Endodermal cell (in vitro differentiated cells): ENCODE data around the gene SLAMF6. TPM values are rescaled to one million over a fixed set of nuclear protein-coding genes. Genes with fewer than 3 reads are reported as not detected.

Experiments used
- DNase-seq: peaks from one replicate; pipeline ENCODE4 v3.0.0-alpha.2; 2017
- H3K27ac ChIP-seq: 2 replicates; pipeline ENCODE4 v1.5.1; 2013; ENCODE audit warnings: mild to moderate bottlenecking, low read depth, low read length, moderate library complexity
- H3K27me3 ChIP-seq: 2 replicates; pipeline ENCODE4 v1.6.1; 2013; ENCODE audit warnings: mild to moderate bottlenecking, low read length, moderate library complexity; ENCODE audit not compliant: insufficient read depth, control insufficient read depth, poor library complexity, severe bottlenecking
- H3K36me3 ChIP-seq: 2 replicates; pipeline ENCODE4 v1.7.0; 2013; ENCODE audit warnings: mild to moderate bottlenecking, low read length, moderate library complexity; ENCODE audit not compliant: control insufficient read depth, insufficient read depth
- H3K4me1 ChIP-seq: one replicate; pipeline ENCODE4 v1.7.0; 2013; ENCODE audit warnings: low read length; ENCODE audit not compliant: control insufficient read depth, insufficient read depth
- H3K4me3 ChIP-seq: 2 replicates; pipeline ENCODE4 v1.5.1; 2013; ENCODE audit warnings: mild to moderate bottlenecking, low read length, moderate library complexity
- H3K9ac ChIP-seq: 2 replicates; pipeline ENCODE4 v1.6.1; 2013; ENCODE audit warnings: mild to moderate bottlenecking, low read length, moderate library complexity; ENCODE audit not compliant: poor library complexity, severe bottlenecking; ENCODE audit errors: extremely low read depth
- H3K9me3 ChIP-seq: 2 replicates; pipeline ENCODE4 v1.6.1; 2013; ENCODE audit warnings: mild to moderate bottlenecking, low read length, moderate library complexity; ENCODE audit not compliant: control insufficient read depth
- H3K27ac Mint-ChIP-seq: 2 replicates; pipeline ENCODE4 v1.8.0; 2020; ENCODE audit warnings: mixed read lengths
- H3K27me3 Mint-ChIP-seq: 2 replicates; pipeline ENCODE4 v1.8.0; 2021; ENCODE audit warnings: mild to moderate bottlenecking, mixed read lengths; ENCODE audit not compliant: insufficient read depth
- H3K36me3 Mint-ChIP-seq: 2 replicates; pipeline ENCODE4 v1.8.0; 2020; ENCODE audit warnings: low read depth, mixed read lengths
- H3K4me1 Mint-ChIP-seq: 2 replicates; pipeline ENCODE4 v1.8.0; 2020; ENCODE audit warnings: mixed read lengths
- H3K4me3 Mint-ChIP-seq: 2 replicates; pipeline ENCODE4 v1.8.0; 2020; ENCODE audit warnings: mild to moderate bottlenecking, moderate library complexity, mixed read lengths
- H3K9me3 Mint-ChIP-seq: 2 replicates; pipeline ENCODE4 v1.8.0; 2020; ENCODE audit warnings: mild to moderate bottlenecking, mixed read lengths
- CTCF ChIP-seq: fragments of 200-600 bp; sonication (generic); conservative IDR thresholded peaks from 2 replicates; pipeline ENCODE4 v1.5.0; 2021; ENCODE audit warnings: antibody characterized with exemption, mild to moderate bottlenecking
- WGBS, 2 experiments: methylation state at CpG; one replicate each; pipeline versions ENCODE4 v1.1.5 to v1.1.7; 2013; ENCODE audit warnings: missing lambda C conversion rate in 2 of 2, mixed read lengths in 1 of 2; ENCODE audit not compliant: insufficient coverage in 1 of 2, insufficient read length in 1 of 2; 5-methylcytosine and 5-hydroxymethylcytosine counted together
- total RNA-seq, 2 donors: library from RNA; stranded (reverse); fragmentation: NEBNext Ultra II Directional in 1 of 2; extraction: Animal tissue kit (Norgen Biotek cat#: 25700) in 1 of 2; gene quantifications; 2 replicates in 1 of 2; 3 replicates in 1 of 2; pipeline ENCODE4 v1.2.1, GENCODE V29; 2021

Gene SLAMF6
- total RNA-seq, 2 donors from 2014 or later, result not detected

GRCh38 chr1:160491981-160492380 is 31.1 kb downstream of the SLAMF6 start:
- H3K4me3 Mint-ChIP-seq, result no peak overlapping the region
- H3K4me3 ChIP-seq, result no peak overlapping the region
- no peaks in the 10 kb centered on the region for H3K9me3 ChIP-seq
- no peak for TF ChIP-seq CTCF
- H3K36me3 ChIP-seq, result no peaks in the 10 kb centered on the region
- no peaks in the 10 kb centered on the region for H3K36me3 Mint-ChIP-seq
- H3K4me1 Mint-ChIP-seq, result no peaks in the 10 kb centered on the region
- H3K9ac ChIP-seq, result no peak overlapping the region
- H3K27ac ChIP-seq, result no peak overlapping the region
- no peaks in the 10 kb centered on the region for H3K9me3 Mint-ChIP-seq
- H3K4me1 ChIP-seq, result no peaks in the 10 kb centered on the region
- H3K27ac Mint-ChIP-seq, result no peak overlapping the region
- no peaks in the 10 kb centered on the region for H3K27me3 Mint-ChIP-seq
- no peaks in the 10 kb centered on the region for H3K27me3 ChIP-seq
- DNase-seq, result no peak
- WGBS, 2 experiments, result 94 to 96% methylated on average over 3 of the region's 3 CpGs

- Mint-ChIP-seq H3K4me1 (peaks cover 5% of the 10 kb centered on the region), H3K27me3 (no peaks in the 10 kb centered on the region), H3K36me3 (no peaks in the 10 kb centered on the region), H3K4me3 (no peak overlapping the region), H3K27ac (no peak overlapping the region), H3K9me3 (no peaks in the 10 kb centered on the region)
- Histone ChIP-seq H3K36me3 (no peaks in the 10 kb centered on the region), H3K27me3 (no peaks in the 10 kb centered on the region), H3K4me1 (no peaks in the 10 kb centered on the region), H3K9ac (no peak overlapping the region), H3K4me3 (no peak overlapping the region), H3K27ac (no peak overlapping the region), H3K9me3 (no peaks in the 10 kb centered on the region)
- DNase-seq, result peak; percentile 56
- no peak for TF ChIP-seq CTCF
- 80 to 83% methylated on average over 4 of the region's 4 CpGs for WGBS, 2 experiments
Observed at GRCh38 chr1:160491017-160491416, 32.0 kb downstream of the SLAMF6 start.

GRCh38 chr1:160489513-160490261 is 33.4 kb downstream of the SLAMF6 start:
- no peaks in the 10 kb centered on the region for H3K4me1 ChIP-seq
- no peak overlapping the region for H3K4me3 ChIP-seq
- H3K9ac ChIP-seq, result no peak overlapping the region
- Mint-ChIP-seq H3K27me3 (no peaks in the 10 kb centered on the region), H3K36me3 (no peaks in the 10 kb centered on the region), H3K4me1 (peaks cover 5% of the 10 kb centered on the region), H3K27ac (no peak overlapping the region), H3K4me3 (no peak overlapping the region), H3K9me3 (peaks cover 4% of the 10 kb centered on the region)
- 93% methylated on average over 2 to 4 of the region's 4 CpGs for WGBS, 2 experiments
- DNase-seq, result no peak
- no peaks in the 10 kb centered on the region for H3K9me3 ChIP-seq
- no peaks in the 10 kb centered on the region for H3K27me3 ChIP-seq
- no peak for TF ChIP-seq CTCF
- H3K36me3 ChIP-seq, result no peaks in the 10 kb centered on the region
- H3K27ac ChIP-seq, result no peak overlapping the region
